ENCODE results near the gene PIGU.
"Not testable (repeated sequence)": the region's sequence is repeated elsewhere in the genome, so short reads cannot be mapped to it uniquely, and the experiment has no call there.

Gene PIGU

DNA sequence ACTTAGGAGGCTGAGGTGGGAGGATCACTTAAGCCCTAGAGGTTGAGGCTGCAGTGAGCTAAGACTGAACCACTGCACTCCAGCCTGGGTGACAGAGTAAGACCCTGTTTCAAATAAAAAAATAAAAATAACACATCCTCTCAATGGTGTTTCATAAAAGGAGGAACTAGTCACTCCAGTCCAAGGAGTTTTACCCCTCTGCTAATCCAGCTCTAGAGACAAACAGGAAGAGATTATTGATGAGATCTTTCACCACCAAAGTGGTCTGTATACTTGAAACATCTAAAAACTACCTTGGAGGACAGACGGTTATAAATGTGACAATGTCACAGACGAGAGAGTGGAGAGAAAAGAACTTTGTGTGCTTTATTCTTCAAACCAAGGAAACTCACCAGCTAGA is 58.2 kb downstream of the PIGU start:
- no peak for DNase-seq

DNA sequence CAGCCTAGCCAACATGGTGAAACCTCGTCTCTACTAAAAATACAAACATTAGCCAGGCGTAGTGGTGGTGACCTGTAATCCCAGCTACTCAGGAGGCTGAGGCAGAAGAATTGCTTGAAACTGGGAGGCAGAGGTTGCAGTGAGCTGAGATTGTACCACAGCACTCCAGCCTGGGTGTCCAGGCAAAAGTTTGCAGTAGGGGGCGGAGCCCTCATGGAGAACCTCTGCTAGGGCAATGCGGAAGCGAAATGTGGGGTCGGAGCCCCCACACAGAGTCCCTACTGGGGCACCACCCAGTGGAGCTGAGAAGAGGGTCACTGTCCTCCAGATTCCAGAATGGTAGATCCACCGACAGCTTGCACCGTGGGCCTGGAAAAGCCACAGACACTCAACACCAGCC is 60.0 kb downstream of the PIGU start:
- DNase-seq: not testable (repeated sequence)

DNA sequence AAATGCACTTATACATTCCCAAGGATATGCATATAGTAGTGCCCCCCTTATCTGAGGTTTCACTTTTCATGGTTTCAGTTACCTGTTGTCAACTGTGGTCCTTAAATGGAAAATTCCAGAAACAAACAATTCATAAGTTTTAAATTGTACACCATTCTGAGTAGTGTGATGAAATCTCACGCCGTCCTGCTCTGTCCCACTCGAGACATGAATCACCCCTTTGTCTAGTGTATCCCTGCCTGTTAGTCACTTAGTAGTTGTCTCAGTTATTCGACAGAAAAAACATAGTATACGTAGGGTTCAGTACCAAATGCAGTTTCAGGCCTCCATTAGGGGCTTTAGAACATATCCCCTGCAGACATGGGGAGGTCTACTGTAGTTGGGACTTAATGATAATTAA is 61.4 kb downstream of the PIGU start:
- no peak for DNase-seq

DNA sequence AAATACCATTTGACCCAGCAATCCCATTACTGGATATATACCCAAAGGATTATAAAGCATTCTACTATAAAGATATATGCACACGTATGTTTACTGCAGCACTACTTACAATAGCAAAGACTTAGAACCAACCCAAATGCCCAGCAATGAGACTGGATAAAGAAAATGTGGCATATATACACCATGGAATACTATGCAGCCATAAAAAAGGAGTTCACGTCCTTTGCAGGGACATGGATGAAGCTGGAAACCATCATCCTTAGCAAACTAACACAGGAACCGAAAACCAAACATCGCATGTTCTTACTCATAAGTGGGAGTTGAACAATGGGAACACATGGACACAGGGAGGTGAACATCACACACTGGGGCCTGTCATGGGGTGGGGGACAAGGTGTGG is 64.9 kb downstream of the PIGU start:
- not testable (repeated sequence) for DNase-seq

DNA sequence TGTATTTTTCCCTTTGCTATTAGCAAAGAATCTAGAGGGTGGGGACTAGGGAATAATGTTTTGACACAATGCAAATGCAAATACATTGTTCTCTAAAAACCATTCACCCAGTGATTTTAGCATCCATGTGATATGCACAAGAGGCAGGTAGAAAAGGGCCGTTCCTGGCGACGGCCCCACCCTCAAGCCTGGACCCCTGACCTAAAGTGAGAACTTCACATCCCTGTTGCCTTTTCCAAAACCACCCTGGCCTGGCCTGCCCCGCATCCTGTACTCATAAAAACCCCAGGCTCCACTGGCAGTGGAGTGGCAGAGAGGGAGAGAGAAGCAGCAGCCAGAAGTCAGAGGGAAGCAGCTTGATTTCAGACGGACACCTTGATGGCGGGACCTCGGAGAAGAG is 69.8 kb downstream of the PIGU start:
- no peak for DNase-seq

DNA sequence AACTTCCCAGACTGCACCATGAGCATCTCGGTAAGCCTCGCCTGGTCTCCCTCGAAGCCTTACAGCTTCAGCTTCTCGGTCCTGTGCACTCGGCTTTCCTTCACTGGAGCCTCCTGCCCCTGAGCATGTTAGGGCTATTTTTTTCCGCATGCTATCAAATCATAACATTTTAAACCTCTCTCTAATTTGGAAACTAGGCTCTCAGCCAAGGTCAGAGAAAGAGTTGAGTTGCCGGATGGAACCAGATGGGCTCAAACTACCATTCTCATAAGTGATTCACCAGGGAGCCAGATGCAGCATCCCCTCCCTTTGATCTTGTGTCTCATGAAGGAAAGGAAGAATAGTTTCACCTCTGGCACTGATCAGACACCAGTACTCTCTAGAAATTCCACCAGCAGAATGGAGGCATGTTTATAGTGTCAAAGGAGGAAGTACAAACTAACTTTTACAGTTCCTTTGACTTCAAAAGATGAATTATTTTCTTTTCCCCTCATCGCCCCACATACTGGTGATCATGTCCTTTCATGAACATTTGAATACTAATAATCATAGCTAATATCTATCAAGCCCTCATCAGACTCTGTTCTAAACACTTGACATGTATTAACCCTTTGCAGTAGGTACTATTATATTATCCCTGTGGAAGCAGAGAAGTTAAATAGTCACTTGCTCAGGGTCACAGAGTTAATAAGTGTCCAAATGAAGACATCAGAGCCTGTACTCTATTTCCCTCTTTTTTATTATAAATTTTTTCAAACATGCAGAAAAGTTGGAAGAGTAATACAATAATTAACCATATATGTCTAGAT is 71.7 kb downstream of the PIGU start:
- DNase-seq: no peak

DNA sequence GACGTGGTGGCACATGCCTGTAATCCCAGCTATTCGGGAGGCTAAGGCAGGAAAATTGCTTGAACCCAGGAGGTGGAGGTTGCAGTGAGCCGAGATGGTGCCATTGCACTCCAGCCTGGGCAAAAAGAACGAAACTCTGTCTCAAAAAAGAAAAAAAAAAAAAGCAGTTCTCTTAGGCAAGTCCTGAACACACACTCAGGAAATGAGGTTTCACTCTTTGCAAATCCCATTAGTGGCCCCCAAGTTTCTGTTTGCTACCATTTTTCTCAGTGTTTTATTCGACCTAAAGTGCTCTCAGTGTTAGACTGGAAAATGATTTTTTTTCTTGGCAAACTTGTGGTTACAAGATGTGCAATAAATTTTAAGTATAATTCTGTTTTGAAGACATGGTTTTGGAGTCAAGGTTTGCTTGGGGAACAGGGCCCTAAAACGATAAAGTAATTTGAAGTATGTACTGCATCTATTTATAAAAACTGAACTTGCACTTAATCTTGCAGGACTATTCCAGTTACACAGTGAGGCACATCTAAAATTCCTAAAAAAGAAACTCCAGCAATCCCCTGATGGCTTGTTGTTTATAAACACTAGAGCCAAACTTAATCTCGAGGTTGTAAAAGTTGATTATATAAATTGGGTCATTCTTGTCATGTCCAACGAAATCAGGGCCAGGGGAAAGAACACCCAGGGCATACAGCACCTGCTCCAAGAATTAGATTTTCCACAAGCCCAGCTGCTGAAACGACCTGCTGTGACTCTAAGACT is 75.8 kb downstream of the PIGU start:
- DNase-seq: no peak

DNA sequence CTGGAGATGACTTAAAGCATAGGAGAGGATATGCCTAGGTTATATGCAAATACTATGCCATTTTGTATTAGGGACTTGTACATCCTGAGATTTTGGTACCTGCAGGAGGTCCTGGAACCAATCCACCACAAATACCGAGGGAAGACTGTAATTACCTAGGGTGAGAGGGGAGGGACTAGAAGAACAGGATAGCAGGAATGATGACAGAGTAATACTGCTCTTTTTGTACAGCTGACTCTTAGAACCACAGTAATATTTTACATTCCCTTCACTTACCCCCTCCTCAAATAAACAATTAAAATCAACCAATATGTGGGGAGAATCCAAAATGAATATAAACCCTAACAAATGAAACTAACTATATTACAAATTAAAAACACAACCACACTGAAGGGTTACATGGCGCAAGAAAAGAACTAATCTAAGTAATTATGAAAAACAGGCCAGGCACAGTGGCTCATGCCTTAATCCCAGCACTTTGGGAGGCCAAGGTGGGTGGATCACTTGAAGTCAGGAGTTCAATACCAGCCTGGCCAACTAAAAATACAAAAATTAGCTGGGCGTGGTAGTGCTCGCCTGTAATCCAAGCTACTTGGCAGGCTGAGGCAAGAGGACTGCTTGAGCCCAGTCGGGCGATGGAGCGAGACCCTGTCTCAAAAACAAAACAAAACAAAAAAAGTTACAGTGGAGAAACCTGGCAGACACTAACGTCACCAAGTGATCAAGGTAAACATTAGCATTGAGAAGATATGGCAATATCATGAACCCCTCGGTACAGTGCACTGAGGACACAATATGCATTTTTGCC is 81.3 kb downstream of the PIGU start:
- no peak for DNase-seq

DNA sequence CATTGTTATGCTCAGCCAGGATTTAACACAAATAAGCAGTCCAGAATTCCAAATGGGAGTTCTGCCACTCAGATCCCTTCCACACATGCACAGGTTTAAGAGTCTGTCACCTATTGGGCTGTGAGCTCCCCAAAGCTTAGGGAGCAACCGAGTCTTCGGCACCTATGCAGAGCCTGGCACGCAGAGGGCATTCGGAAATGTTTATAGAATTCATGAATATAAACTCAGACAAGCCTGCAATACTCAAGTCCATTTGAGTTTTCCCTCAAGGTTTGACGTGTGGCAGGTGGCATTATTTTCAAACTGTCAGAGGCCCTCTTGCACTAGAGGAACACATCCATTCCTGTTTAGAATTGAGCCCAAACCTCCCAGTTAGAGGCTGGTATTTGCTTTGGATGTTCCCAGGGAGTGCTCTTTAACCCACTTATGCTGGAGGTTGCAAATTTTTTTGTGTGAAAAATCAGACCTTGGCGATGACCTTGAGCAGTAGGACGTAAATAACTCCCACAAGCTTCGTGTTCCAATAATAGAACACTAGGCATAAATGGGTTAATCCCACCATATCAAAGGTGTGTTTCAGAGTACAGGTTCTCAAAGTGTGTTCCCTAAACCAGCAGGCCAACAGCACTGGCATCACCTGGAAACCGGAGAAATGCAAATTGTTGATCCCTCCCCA is 90.3 kb downstream of the PIGU start:
- DNase-seq: no peak

DNA sequence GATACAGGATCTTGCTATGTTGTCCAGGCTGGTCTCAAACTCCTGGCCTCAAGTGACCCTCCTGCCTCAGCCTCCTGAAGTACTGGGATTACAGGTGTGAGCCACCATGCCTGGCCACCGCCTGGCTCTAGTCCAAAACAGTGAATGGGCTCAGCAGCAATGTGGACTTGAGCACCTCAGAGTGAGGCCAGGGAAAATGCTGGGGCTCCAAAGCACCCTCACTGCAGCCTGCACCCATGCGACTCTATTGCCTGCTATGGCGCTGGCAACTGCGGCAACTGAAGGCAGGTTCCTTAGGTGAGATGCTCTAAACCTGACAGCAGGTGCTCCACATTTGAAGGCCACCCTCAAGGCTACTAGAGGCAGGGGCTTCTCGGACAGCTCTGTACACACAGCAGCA is 91.9 kb downstream of the PIGU start:
- no peak for DNase-seq

DNA sequence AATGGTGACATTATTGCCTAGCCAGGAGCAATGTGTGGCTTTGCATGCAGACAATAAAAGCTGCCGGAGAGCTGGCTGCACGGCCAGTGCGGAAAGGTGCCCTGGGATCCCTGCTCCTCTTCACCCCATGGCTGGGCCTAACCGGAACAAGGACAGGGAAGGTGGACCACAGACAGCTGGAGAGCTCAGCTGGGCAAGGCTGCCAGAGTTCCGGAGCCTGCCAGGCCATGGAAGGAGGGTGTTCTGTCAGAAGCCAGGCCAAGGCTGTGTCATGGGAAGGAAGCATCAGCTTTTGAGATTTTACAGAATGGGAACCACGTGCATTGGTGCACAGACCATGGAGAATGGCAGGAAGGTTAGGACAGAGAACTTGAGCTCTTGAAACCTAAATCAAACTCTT is 93.3 kb downstream of the PIGU start:
- no peak for DNase-seq

DNA sequence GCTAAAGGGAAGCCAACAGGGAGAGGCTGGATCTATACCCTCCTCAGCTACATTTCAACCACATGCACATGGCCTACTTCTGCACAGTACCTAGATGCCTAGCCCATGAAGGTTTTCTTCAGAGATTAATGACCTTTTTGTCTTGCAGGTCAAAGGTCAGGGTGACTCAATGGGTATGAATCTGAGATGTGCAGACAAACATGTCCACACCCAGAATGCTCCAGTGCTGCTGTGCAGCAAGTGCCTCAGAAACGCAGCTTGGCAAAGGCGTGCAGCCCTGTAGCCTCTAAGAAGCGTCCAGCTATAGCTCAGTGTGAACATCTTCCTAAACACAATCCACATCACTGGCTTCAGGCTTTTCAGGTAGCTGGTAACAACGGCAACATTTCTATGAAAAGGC is 94.0 kb downstream of the PIGU start:
- DNase-seq: no peak

DNA sequence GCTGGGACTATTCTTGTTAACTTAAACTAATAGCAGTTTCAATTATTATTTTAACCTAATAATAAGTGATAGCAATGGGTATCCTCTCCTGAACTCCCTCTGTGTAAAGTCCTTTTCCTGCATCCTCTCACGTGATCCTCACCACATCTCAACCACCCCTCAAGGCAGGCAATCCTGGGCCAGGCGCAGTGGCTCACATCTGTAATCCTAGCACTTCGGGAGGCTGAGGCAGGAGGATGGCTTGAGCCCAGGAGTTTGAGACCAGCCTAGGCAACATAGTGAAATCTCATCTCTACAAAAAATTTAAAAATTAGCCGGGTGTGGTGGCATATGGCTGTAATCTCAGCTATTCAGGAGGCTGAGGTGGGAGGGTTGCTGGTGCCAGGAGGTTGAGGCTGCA is 94.7 kb downstream of the PIGU start:
- no peak for DNase-seq

DNA sequence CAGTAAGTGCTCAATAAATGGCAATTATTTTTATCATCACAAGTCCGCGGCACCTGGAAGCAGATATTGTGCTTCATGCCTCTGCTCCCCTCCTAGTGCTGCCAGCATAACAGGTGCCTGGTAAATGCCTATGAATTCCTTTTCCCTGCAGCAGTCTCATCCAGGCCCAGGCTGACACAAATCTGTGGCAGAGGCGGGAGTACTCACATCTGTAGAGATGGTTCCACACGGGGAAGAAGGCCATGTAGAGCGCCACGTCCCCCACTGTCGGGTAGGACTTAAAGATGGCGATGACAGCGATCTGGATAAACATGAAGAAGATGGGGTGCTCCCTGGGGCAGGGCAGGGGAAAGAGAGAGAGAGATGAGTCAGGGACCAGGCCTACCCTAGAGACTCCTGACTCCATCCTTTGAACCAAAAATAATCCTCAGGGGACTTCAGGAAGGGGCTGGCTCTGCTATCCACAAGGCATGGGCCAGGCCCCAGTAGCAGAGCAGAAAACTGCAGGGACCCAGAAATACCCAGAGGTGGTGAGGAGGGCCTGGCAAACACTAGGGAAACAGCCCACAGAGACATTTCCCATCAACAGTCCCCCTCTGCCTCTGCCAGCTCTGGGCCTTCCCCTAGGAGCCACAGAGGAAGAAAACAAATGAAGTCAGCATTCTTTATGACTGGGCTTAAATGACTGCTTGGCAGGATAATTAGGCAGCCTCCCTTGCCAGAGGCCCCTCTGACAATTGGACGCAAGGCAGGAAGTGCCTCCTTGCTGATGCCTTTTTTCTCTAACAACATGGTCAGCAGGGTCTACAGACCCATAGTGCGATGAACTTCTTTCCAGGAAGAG is 95.3 kb downstream of the PIGU start:
- DNase-seq: no peak

DNA sequence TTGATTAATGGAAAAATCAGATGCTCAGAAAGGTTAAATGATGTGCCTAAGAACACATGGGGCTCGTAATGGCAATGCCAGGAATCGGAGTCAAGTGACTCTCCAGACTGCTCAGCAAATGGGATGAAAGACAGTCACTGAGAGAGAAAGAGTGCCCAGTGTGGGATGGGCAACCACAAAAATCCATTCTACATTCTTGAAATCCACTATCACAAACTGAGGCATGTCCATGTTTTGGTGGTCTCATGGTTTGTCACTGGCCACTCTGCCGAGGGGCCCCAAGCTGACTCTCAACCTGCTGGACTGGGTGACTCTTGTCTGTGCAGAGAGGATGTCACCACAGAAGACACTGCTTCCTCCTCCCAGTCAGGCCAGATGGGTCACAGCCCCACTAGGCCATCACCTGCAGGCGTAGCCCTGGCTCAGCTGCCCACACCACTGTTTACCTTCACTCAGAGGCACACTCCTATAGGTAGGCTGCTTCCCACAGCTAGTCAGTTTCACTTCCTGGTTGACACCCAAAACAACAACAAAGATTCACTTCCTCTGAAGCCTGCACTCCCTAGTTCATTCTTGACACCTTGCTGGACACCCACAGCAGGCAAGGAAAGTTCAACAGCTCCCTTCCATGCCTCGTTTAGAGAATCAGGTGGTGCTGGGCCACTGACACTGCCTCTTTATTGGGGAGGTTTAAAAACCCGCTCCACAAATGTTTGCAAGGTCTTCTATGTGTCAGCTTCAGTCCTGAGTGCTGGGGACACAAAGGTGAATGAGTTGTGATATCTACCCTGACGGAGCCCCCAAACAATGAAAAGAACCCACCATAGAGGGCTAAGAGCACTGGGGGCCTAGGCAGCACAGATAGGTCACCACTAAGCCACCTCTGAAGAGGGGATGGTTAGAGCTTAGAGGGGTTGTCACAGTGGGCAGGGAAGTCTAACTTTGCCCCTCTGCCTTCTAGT is 96.6 kb downstream of the PIGU start:
- DNase-seq: no peak

DNA sequence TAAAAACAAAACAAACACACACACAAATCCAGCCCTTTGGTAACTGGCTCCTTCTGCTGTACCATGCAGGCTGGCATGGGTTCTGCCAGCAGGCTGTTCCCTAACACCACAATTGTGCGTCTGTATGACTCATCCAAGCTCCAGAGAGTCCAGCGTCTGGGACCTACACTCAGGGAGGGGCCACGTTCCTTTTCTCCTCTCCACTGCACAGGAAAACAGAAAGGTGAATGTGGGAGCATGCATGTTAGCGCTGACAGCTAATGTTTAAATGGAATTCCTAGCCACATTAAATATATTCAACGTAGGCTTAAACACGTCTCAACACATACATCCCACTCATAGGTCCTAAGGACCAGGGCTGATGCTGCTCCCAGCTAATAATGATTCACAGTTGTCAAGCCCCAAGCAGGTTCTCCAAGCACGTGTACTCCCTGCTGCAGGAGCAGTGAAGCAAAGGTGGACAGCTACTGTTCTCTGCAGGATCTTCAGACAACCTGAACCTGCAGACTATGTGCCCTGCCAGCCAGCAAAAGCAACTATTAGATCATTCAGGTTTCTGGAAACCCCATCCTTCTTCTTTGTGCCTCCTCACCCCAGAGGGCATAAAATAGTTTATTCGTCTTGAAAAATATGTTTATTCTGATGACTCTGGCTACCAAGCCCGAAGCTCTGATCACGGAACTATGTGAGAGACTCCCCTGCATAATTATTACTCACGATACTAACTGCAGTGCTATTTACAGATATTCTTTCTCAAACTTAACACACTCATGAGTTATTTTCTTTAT is 97.5 kb downstream of the PIGU start:
- DNase-seq: no peak

DNA sequence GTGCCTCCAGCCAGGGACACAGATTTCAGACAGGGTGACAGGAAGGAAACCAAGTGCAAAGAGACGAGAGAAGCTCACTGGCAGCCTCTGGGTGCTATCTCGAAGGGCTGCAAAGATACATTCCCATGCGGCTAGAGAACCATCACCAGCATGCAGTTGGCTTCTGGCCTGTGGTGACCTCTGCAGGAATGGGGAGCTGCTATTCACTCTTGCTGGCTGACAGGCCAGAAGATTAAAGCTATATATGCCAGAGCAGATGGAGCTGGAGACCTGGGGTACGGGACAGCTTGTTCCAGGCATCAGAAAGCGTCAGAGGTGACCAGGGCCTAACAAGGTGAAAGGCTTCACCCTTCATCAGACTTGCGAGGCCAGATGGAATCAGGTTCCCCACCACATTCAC is 98.4 kb downstream of the PIGU start:
- DNase-seq: no peak

DNA sequence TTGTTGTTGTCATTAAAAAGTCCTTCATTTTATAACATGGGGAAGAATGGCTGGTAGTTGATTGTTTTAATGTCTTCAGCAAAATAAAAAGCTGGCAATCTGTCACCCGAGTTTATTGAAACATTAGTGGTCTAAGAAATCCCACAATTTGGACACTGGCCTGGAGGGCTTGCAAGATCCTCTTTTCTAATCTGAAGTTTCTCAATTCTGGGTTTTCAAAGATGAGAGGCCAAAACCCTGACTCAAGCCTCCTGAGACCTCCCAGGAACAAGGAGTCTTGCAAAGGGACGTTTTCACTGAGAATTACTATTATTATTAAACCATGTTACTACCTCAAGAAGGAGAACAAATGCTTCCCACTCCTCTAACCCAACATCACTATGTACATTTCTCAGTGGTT is 98.9 kb downstream of the PIGU start:
- no peak for DNase-seq

DNA sequence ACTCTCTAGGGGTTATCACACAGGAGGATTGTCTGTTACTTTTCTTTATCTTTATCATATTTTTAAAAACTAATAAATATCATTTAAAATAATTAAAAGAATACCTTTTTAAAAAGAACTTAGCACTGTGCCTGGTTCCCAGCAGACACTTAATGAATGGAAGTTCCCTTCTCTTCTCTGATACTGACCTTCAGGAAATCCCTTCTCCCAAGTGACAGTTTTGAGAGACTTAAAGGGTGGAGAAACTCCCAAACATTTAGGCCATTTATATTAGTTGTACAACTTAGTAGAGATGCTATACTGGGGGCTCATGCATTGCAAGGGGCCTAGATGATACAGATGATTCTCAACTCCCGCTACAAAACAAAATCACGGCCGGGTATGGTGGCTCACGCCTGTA is 99.8 kb downstream of the PIGU start:
- DNase-seq: no peak

DNA sequence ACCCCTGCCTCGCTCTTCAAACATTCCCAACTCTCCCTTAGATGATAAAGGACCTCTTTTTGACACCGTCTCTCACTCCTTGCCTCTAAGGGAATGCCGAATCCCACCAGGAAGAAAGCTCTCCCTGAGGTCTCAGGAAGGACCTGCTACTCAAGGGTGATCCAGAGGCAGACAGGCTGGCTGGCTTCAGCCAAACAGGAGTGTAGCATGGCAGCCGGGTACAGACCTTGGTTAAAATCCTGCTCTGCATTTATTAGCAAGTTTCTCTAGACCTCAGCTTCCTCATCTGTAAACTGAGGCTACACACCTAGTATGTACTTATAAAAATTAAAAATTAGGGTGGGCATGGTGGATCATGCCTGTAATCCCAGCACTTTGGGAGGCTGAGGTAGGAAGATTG is 101.1 kb downstream of the PIGU start:
- DNase-seq: no peak

All from CD4-positive, alpha-beta T cell treated with Interleukin-17A for 4 hours (primary cell).